ENCODE data around the gene HAPLN3. TPM values are rescaled to one million over a fixed set of nuclear protein-coding genes. Genes with fewer than 3 reads are reported as not detected.
"Not testable (repeated sequence)": the region's sequence is repeated elsewhere in the genome, so short reads cannot be mapped to it uniquely, and the experiment has no call there.

HAPLN3 gene
- total RNA-seq, 1 donor: 18.8 TPM

DNA sequence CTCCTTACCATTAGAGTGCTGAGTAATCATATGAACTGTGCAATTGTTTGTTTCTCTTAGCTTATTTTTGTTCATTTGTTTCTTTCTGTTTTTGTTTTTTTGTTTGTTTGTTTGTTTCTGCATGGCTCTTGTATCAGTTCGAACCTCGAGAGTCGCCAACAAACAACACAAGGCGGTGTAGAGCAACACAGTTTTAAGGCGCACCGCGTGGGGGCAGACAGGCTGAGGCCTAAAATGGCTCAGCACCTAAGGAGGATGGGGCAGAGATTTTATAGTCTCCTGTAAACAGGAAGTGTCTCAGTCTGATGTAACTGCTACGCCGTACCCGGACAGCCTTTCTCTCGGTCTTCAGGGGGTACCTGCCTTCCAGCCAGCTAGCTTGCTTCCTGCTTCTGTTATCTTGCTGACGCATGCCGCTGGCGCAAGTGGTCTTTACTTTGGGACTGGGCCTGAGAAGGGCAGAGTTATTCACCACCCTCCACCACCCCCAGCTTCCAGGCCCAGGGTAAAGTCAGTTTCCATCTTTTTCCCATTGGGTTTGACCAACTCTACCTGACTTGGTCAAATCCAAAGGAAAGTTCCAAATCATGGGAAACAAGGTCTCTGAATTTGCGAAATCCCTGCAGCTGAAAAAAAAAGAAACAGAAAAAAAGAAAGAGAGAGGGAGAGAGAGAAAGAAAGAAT is 43.6 kb upstream of the HAPLN3 start:
- Histone ChIP-seq H3K27me3 (ENCODE audit: insufficient read depth, low read length) (peaks cover 5% of the 10 kb centered on the region), H3K9me3 (ENCODE audit: low read depth, low read length) (no peaks in the 10 kb centered on the region), H3K4me2 (ENCODE audit: insufficient read depth, low read length) (no peak overlapping the region), H3K36me3 (ENCODE audit: insufficient read depth, low read length) (no peaks in the 10 kb centered on the region), H3K4me1 (ENCODE audit: insufficient read depth, low read length) (no peaks in the 10 kb centered on the region), H3K4me3 (ENCODE audit: insufficient read depth, low read length) (no peak overlapping the region), H4K20me1 (ENCODE audit: insufficient read depth, low read length) (no peaks in the 10 kb centered on the region), H3K27ac (ENCODE audit: low read depth, low read length) (no peak overlapping the region), H3K79me2 (ENCODE audit: insufficient read depth, low read length) (no peaks in the 10 kb centered on the region), H2AFZ (ENCODE audit: low read length) (peak overlapping the region; percentile 15)
- no peak for DNase-seq (ENCODE audit: insufficient read length, low spot score, missing footprints)
- TF ChIP-seq, protein P1, sequence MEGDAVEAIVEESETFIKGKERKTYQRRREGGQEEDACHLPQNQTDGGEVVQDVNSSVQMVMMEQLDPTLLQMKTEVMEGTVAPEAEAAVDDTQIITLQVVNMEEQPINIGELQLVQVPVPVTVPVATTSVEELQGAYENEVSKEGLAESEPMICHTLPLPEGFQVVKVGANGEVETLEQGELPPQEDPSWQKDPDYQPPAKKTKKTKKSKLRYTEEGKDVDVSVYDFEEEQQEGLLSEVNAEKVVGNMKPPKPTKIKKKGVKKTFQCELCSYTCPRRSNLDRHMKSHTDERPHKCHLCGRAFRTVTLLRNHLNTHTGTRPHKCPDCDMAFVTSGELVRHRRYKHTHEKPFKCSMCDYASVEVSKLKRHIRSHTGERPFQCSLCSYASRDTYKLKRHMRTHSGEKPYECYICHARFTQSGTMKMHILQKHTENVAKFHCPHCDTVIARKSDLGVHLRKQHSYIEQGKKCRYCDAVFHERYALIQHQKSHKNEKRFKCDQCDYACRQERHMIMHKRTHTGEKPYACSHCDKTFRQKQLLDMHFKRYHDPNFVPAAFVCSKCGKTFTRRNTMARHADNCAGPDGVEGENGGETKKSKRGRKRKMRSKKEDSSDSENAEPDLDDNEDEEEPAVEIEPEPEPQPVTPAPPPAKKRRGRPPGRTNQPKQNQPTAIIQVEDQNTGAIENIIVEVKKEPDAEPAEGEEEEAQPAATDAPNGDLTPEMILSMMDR (IDR thresholded peaks at IDR 0.05; ENCODE audit: extremely low read depth, low read depth, low read length): no peak

- H3K9me3 ChIP-seq (ENCODE audit: low read depth, low read length); H4K20me1 ChIP-seq (ENCODE audit: insufficient read depth, low read length); H3K79me2 ChIP-seq (ENCODE audit: insufficient read depth, low read length); H3K4me3 ChIP-seq (ENCODE audit: insufficient read depth, low read length); H3K4me2 ChIP-seq (ENCODE audit: insufficient read depth, low read length); H3K4me1 ChIP-seq (ENCODE audit: insufficient read depth, low read length); H3K36me3 ChIP-seq (ENCODE audit: insufficient read depth, low read length); H2AFZ ChIP-seq (ENCODE audit: low read length); H3K27ac ChIP-seq (ENCODE audit: low read depth, low read length); DNase-seq (ENCODE audit: insufficient read length, low spot score, missing footprints); H3K27me3 ChIP-seq (ENCODE audit: insufficient read depth, low read length): not testable (repeated sequence)
These were observed 39.1 kb upstream of the HAPLN3 start for GRCh38 chr15:88934449-88934848.

- no peak overlapping the region for H2AFZ ChIP-seq (ENCODE audit: low read length)
- H3K4me2 ChIP-seq (ENCODE audit: insufficient read depth, low read length): no peak overlapping the region
- no peaks in the 10 kb centered on the region for H3K36me3 ChIP-seq (ENCODE audit: insufficient read depth, low read length)
- no peaks in the 10 kb centered on the region for H3K4me1 ChIP-seq (ENCODE audit: insufficient read depth, low read length)
- no peak overlapping the region for H3K4me3 ChIP-seq (ENCODE audit: insufficient read depth, low read length)
- no peaks in the 10 kb centered on the region for H3K79me2 ChIP-seq (ENCODE audit: insufficient read depth, low read length)
- peaks cover 5% of the 10 kb centered on the region for H3K27me3 ChIP-seq (ENCODE audit: insufficient read depth, low read length)
- DNase-seq (ENCODE audit: insufficient read length, low spot score, missing footprints): no peak
- no peak overlapping the region for H3K27ac ChIP-seq (ENCODE audit: low read depth, low read length)
- no peaks in the 10 kb centered on the region for H3K9me3 ChIP-seq (ENCODE audit: low read depth, low read length)
- H4K20me1 ChIP-seq (ENCODE audit: insufficient read depth, low read length): no peaks in the 10 kb centered on the region
- TF ChIP-seq, protein P1 (IDR thresholded peaks at IDR 0.05; ENCODE audit: extremely low read depth, low read depth, low read length): no peak
These were observed 37.6 kb upstream of the HAPLN3 start for GRCh38 chr15:88932875-88933330.

DNA sequence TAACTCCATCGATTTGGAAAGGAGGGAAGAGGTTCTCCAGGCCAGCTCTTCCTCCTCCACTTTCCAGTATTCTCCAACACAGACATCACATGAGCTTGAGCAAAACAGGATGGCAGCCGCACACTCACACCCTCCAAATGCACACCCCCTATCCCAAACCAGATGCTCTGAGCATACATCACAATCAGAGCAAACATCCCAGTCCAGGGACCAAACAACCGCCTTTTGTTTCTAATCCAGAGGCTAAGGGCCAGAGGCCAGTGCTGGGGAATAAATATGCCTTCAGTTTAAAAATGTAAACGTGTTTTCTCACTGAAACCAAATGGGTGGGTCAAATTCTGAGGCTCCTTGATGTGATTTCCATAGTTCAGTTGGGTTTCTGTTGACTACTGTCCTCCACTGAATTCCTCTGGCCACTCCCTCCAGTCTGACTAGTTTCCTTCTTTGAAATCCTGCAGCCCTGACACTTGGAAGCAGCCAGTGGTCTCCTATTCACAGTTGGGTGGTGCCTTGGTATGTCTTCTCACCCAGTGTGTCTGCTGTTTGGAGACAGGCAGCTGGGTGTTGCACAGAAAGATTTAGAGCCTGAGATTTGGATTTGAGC is 37.0 kb upstream of the HAPLN3 start:
- Histone ChIP-seq H3K4me3 (ENCODE audit: insufficient read depth, low read length) (no peak overlapping the region), H3K4me1 (ENCODE audit: insufficient read depth, low read length) (no peaks in the 10 kb centered on the region), H3K4me2 (ENCODE audit: insufficient read depth, low read length) (no peak overlapping the region), H4K20me1 (ENCODE audit: insufficient read depth, low read length) (no peaks in the 10 kb centered on the region), H3K27me3 (ENCODE audit: insufficient read depth, low read length) (peaks cover 5% of the 10 kb centered on the region), H3K27ac (ENCODE audit: low read depth, low read length) (no peak overlapping the region), H3K79me2 (ENCODE audit: insufficient read depth, low read length) (no peaks in the 10 kb centered on the region), H2AFZ (ENCODE audit: low read length) (no peak overlapping the region), H3K36me3 (ENCODE audit: insufficient read depth, low read length) (no peaks in the 10 kb centered on the region), H3K9me3 (ENCODE audit: low read depth, low read length) (no peaks in the 10 kb centered on the region)
- DNase-seq (ENCODE audit: insufficient read length, low spot score, missing footprints): no peak
- TF ChIP-seq, protein P1 (IDR thresholded peaks at IDR 0.05; ENCODE audit: extremely low read depth, low read depth, low read length): no peak

Data from osteoblast (primary cell).